22Rv1 (cell line): ENCODE measurements around the gene ATOX1.

Experiments
- H3K27ac ChIP-seq: fragments of 450-650 bp; 2 replicates; pipeline ENCODE4 v1.5.1; 2017
- ZFX ChIP-seq: fragments of 450-650 bp; IDR thresholded peaks from 2 replicates; pipeline ENCODE4 v1.6.1; 2017; ENCODE audit warnings: antibody characterized with exemption, borderline replicate concordance
- TF ChIP-seq, protein P1 (sequence below): fragments of 450-650 bp; IDR thresholded peaks from 2 replicates; pipeline ENCODE4 v1.5.1; 2017; ENCODE audit warnings: mild to moderate bottlenecking

Gene ATOX1

DNA sequence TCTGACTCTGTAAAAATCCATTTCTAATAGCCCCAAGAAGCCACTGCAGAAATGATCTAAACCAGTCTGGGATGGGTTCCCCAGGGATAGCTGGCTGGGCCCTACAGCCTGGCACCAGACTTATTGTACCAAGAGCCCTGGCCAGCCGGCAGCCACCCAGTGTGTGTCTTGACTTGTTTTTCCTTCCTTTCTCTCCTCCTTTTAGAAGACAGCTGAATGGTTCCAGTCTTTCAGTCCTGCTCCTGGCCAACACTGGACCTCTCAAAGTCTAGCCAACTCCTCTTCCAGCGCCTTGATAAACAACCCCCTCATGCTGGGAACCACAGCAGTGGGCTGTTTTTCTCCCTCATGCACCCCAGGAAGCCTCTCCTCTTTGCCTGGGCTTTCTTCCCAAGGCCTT lies 34.1 kb downstream of the ATOX1 start:
- TF ChIP-seq, protein P1, sequence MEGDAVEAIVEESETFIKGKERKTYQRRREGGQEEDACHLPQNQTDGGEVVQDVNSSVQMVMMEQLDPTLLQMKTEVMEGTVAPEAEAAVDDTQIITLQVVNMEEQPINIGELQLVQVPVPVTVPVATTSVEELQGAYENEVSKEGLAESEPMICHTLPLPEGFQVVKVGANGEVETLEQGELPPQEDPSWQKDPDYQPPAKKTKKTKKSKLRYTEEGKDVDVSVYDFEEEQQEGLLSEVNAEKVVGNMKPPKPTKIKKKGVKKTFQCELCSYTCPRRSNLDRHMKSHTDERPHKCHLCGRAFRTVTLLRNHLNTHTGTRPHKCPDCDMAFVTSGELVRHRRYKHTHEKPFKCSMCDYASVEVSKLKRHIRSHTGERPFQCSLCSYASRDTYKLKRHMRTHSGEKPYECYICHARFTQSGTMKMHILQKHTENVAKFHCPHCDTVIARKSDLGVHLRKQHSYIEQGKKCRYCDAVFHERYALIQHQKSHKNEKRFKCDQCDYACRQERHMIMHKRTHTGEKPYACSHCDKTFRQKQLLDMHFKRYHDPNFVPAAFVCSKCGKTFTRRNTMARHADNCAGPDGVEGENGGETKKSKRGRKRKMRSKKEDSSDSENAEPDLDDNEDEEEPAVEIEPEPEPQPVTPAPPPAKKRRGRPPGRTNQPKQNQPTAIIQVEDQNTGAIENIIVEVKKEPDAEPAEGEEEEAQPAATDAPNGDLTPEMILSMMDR, result no peak
- no peak for TF ChIP-seq ZFX

DNA sequence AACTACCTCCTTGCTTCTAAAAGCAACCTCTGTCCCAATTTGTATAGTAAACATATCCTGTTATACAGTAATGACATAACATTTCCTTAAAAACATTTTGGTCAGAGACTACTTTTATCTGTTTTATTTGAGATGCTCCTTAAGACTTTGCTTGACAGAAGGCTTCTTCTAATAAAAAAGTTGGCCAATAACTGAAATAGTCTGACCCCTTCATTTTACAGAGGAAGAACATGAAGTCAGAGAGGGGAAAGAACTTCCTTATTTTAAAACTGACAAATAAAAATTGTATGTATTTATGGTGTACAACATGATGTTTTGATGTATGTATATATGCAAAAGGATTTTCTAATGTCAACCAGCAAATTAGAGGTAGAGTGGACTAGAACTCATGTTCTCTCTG lies 35.9 kb downstream of the ATOX1 start:
- TF ChIP-seq, protein P1, result no peak
- no peak for TF ChIP-seq ZFX

More for the DNA sequence above, 34.1 kb downstream of the ATOX1 start:
- H3K27ac ChIP-seq, result no peak overlapping the region

DNA sequence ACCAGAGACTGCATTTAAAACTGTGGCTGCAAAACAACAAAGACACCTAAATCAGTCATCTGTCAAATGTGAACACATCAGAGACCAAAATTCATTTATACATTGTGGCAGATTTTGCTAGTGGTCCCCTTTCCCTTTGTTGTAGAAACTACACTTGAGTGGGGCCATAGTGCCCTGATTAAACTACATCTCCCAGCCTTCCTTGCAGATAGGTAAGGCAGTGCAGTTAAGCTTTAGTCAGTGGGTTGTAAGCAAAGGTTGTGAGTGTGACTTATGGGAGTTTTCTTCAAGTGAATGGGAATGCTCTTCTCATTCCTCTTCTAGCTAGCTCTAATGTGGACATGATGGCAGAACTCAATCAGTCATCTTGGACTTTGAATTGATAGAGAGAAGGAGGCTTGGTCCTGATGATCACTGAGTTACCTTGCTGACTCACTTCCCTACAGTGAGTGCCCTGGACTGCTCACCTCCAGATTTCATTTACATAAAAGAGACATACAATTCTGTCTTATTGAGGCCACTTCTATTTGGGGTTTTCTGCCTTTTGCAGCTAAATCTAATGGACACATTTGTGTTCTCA lies 36.5 kb downstream of the ATOX1 start:
- no peak overlapping the region for H3K27ac ChIP-seq
- no peak for TF ChIP-seq ZFX
- TF ChIP-seq, protein P1, result no peak

More for the DNA sequence above, 35.9 kb downstream of the ATOX1 start:
- no peak overlapping the region for H3K27ac ChIP-seq

DNA sequence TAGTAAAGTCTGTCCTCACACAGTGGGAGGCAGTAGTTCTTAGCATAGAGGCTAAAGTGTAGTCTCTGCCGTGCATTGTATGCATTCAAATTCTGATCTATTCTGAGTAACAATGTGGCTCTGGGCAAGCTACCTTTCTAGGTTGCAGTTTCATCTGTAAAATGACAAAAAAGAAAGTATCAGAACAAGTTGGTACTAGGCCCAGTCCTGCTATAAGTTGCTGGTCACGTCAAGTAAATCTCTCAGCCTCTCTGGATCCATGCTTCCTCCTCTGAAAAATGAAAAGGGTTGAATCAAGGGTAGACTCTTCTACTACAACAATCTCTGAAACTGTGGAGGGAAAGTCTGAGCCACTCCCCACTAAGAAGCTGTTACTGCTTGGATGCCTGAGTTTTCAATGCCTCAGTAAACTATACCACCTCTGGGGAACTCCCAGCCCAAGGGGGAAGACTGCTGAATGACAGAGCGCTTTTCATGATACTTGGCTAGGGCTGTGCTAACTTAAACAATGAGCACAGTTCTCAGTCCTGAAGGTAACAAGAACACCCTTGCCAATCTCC lies 37.3 kb downstream of the ATOX1 start:
- no peak overlapping the region for H3K27ac ChIP-seq
- TF ChIP-seq ZFX, result no peak
- TF ChIP-seq, protein P1, result no peak

DNA sequence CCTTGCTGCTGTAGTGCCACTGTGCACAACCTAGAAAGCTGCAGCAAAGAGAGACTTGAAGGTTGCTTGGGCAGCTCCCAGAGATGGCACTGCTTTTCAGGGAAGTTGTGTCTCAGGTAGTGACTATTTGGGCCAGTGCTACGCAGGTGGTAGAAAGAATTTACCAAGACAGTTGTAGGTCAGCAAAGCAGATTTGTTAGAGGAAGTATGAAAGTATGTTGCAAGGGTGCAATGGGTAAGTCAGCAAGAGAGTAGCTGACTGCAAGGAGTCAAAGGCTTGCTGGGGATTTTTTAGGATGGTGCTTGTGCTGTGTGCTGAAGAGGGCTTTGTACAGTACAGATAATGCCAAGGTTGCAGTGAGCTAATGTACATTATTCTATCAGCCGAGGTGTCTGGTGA lies 38.2 kb downstream of the ATOX1 start:
- H3K27ac ChIP-seq, result no peak overlapping the region
- TF ChIP-seq, protein P1, result no peak
- no peak for TF ChIP-seq ZFX

DNA sequence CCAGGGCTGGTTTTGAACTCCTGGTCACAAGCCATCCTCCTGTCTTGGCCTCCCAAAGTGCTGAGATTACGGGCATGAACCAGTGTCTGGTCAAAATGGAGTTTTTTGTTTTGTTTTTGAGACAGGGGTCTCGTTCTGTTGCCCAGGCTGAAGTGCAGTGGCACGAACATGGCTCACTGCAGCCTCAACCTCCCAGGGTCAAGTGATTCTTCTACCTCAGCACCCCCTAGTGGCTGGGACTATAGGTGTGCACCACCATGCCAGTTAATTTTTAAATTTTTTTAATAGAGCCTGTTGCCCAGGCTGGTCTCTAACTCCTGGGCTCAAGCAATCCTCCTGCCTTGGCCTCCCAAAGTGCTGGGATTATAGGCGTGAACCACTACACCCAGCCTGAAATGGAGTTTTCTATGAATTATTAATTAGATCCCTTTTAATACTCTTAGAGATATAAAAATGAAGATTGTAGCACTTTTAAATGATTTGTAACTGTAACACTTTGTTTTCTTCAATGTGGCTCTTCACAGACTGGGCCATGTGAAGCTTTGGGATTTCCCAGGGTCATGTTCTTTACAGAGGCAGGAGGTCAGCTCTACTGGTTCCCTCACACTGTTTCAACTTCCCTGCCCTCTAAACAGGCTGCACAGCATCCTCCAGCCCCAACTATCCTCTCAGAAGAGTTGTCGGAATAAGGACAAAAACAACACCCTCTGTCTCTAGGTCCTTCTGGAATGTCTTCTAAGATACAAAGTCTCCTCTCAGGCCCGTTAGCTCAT lies 39.0 kb downstream of the ATOX1 start:
- H3K27ac ChIP-seq, result no peak overlapping the region
- TF ChIP-seq ZFX, result no peak
- TF ChIP-seq, protein P1, result peak; percentile 77

DNA sequence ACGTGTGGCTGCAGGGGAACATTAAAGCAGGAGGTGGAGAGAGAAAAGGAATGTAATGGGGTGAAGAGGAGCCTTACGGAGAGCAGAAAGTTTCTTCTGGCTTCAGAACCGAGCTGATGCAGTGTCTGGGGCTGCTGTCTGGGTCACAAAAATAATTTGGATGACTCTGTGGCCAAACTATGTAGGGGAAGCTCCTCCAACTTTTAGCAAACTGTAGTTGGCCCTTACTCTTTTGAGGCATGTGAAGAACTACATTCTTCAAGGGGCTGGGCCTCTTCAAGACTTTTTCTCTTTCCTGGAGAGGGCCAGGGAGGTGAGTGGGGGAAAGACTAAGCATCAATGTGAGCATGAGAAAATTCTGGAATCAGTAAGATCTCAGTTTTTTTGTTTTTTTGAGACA lies 39.8 kb downstream of the ATOX1 start:
- TF ChIP-seq, protein P1, result no peak
- TF ChIP-seq ZFX, result no peak
- H3K27ac ChIP-seq, result no peak overlapping the region
